Measurements from ENCODE around the gene JAG2. TPM values are rescaled to one million over a fixed set of nuclear protein-coding genes. Genes with fewer than 3 reads are reported as not detected.

JAG2 gene
- total RNA-seq, 2 experiments from 2014 or later: 2.3 to 2.5 TPM

DNA sequence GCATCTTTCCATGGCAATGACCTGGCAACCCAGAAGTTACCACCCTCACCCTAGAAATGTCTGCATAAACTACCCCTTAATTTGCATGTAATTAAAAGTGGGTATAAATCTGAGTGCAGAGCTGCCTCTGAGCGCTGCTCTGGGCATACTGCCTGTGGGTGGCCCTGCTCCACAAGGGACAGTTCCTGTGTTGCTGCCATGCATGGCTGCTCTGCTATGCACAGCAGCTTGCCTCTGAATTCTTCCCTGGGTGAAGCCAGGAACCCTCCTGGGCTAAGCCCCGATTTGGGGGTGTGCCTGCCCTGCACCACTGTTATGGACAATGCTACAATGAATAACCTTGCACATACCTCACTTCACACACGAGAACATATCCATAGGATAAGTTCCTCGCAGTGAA, 67.7 kb downstream of the JAG2 start:
- Mint-ChIP-seq H3K9me3 (peaks cover 3% of the 10 kb centered on the region), H3K27ac (no peak overlapping the region), H3K4me1 (no peaks in the 10 kb centered on the region), H3K36me3 (no peaks in the 10 kb centered on the region), H3K4me3 (no peak overlapping the region), H3K27me3 (peaks cover 16% of the 10 kb centered on the region)
- DNase-seq: no peak

DNA sequence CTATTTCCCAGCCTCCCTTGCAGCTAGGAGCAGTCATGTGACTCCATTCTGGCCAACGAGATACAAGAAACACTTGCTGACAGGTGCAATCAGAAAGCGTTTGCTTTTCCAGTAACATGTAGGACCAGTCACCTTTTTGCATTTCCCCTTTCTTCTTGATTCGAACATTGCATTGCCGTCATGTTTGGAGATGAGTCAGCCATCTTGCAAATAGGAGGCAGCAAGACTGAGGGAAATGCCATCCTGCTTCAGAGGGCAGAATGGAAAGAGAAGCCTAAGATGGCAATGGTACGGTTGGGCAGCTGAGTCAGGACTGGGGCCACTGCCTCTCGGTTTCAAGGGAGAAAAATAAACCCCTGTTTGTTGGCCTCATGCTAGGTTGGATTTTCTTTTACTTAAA, 68.8 kb downstream of the JAG2 start:
- DNase-seq: no peak
- Mint-ChIP-seq H3K27ac (no peak overlapping the region), H3K36me3 (no peaks in the 10 kb centered on the region), H3K27me3 (peaks cover 16% of the 10 kb centered on the region), H3K4me3 (no peak overlapping the region), H3K9me3 (peaks cover 3% of the 10 kb centered on the region), H3K4me1 (no peaks in the 10 kb centered on the region)

DNA sequence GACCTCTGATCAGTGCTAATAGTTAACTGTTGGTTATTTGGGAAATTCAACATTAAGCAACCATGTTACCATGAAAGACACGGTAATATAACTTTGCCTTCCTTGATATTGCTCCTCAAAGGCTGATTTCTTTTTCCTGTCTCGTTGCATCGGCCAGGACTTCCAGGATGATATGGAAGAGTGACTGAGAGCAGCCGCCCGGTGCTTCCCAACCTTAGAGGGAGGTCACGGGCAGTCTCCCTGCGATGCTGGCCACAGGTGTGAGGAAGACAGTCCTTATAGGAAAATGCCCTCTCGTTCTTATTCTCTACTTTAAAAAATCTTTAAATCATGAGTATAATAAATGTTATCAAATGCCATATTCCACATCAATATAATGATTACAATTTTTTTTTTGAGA, 70.3 kb downstream of the JAG2 start:
- peaks cover 6% of the 10 kb centered on the region for H3K27me3 Mint-ChIP-seq
- DNase-seq: no peak
- no peaks in the 10 kb centered on the region for H3K36me3 Mint-ChIP-seq
- no peak overlapping the region for H3K4me3 Mint-ChIP-seq
- no peak overlapping the region for H3K27ac Mint-ChIP-seq
- peaks cover 3% of the 10 kb centered on the region for H3K9me3 Mint-ChIP-seq
- H3K4me1 Mint-ChIP-seq: peaks cover 6% of the 10 kb centered on the region

DNA sequence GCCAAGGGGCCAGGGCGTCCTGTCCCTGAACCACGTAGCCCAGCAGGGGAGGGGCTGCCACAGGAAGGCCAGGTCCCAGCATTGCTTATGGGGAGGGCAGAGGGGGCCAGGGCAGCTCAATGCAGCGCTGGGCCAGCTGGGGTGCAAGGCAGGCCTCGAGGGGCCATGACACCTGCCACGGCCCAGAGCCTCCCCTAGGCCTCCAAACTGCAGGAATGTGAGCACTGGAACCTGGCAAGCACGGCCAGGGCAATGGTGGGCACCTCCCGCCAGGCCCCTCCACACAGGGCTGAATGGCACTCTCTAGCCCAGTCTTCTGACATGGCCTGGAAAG, 70.8 kb downstream of the JAG2 start:
- Mint-ChIP-seq H3K27ac (no peak overlapping the region), H3K9me3 (peaks cover 3% of the 10 kb centered on the region), H3K27me3 (peaks cover 4% of the 10 kb centered on the region), H3K4me1 (peaks cover 6% of the 10 kb centered on the region), H3K4me3 (no peak overlapping the region), H3K36me3 (no peaks in the 10 kb centered on the region)
- DNase-seq: no peak

DNA sequence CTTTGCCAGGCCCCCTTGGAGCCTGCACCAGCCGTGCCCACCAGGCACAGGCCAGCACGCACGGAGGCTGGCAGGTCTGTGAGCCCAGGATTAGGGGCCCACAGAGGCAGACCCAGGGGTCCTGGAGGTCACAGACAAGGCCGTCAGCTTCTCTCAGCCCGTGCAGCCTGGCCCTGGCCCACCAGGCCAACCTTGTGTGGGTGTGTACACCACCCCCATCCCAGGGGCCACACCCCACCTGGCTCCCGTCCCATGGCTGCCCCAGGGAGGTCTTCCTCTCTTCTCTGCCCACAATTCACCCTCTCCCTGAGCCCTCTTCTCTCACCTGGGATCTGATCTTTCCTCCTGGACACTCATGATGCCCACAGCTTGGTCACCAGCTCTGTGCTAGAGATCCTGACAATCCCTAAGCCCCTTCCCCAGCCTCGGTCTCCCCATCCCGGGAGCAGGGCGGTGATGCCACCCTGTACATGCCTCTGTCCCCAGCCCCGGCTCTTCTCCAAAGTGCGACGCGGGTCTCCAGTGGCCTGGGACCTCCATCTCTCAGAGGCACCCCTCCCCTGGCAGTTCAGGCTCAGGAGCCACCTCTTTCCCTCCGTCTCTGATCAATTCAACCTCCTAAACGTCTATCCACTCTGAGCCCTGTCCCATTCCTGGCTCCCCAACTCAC, 72.2 kb downstream of the JAG2 start:
- Mint-ChIP-seq H3K4me3 (no peak overlapping the region), H3K27me3 (no peaks in the 10 kb centered on the region), H3K36me3 (no peaks in the 10 kb centered on the region), H3K4me1 (peaks cover 6% of the 10 kb centered on the region), H3K9me3 (peaks cover 3% of the 10 kb centered on the region), H3K27ac (no peak overlapping the region)
- DNase-seq: no peak

DNA sequence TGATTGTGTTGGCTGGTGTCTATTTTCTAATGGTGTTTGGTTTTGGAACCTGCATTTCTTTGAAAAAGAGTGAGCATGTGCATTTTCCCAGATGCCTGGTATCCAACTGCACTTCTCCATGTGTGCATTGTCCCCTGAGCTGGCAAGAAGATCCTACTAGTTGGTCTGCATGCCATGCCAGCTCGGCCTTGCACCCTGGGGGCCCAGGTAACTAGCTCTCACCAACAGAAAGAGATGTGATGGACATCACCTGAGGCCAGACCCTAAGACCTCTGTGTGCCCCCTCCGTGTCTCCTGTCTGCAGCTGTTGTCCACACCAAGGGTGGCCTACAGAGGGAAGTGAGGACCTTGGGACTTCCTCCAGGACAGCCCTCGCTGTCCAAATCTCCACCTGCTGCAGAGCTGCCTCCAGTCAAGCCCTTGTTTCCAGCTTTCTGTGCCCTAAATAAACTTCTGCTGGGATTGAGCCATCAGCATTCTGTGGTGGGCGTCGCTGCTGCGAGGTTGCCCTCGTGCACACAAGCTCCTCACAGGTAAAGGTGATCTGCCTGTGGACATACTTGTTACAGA, 73.3 kb downstream of the JAG2 start:
- H3K27ac Mint-ChIP-seq: no peak overlapping the region
- peaks cover 3% of the 10 kb centered on the region for H3K9me3 Mint-ChIP-seq
- no peak for DNase-seq
- no peaks in the 10 kb centered on the region for H3K27me3 Mint-ChIP-seq
- H3K4me1 Mint-ChIP-seq: peaks cover 10% of the 10 kb centered on the region
- no peak overlapping the region for H3K4me3 Mint-ChIP-seq
- H3K36me3 Mint-ChIP-seq: no peaks in the 10 kb centered on the region

DNA sequence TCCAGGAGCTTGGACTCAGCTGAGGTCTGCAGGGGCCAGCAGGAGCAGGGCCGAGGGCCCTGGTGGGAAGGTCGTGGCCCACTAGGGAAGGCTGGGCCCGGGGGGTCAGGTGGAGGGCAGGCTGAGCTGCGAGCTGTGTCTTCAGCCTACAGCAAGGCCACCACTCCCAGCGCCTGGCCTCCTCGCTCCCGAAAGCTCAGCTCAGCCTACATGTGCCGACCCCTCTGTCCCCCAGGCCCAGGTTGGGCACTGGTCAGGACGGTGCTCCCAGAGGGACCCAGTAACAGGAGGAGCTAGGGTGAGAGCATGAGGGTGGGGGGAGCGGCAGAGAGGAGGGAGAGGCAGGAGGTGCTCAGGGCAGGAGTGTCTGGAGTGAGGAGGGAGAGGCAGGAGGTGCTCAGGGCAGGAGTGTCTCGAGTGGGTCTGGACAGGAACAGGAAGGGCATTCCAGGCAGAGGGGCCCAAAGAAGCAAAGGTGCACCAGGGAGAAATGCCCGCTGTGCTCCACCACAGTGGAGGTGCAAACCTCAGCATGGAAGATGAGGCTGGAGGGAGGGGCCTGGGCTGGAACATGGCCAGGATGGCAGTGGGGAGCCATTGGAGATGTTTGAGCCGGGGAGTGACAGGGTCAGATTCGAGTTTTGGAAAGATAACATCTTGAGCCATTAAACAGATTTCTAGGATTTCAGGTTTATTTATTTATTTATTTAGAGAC, 74.2 kb downstream of the JAG2 start:
- no peaks in the 10 kb centered on the region for H3K36me3 Mint-ChIP-seq
- peaks cover 10% of the 10 kb centered on the region for H3K4me1 Mint-ChIP-seq
- H3K9me3 Mint-ChIP-seq: no peaks in the 10 kb centered on the region
- DNase-seq: no peak
- no peak overlapping the region for H3K27ac Mint-ChIP-seq
- H3K4me3 Mint-ChIP-seq: peak overlapping the region; percentile 66
- no peaks in the 10 kb centered on the region for H3K27me3 Mint-ChIP-seq

DNA sequence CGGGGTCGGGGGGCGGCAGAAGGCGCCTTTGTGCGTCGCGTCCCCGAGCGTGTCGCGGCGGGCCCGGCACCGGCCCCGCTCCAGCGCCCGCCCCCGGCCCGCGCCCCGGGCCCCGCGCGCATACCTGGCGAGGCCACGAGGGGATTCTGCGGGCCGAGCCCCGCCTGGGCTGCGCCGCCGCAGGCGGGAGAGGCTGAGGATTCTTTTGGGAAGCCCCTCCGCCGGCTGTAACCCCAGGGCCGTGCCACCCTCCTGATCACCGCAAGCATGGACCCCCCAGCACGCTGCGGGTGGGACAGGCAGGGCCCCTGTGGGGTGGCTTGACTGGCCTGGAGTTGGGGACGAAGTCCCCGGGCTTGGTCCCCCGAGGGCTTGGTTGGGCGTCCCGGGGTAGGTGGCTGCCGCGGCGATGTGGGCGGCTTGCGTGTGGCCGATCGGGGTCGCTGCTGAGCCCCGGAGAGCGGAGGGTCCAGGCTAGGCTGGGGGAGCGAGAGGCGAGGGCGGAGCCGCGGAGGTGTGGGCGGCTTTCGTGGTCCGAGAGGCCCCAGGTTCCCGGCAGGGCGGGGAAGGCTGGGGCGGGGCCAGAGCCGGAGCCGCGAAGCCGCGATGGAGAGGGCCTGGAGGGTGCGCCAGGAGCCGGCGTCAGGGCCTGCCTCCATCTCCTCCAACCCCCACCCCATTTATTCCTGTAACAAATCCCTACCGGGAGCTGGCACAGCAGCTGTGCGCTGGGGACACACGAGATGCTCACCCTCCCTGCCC, 75.0 kb downstream of the JAG2 start:
- peak; percentile 89 for DNase-seq
- H3K4me1 Mint-ChIP-seq: peaks cover 12% of the 10 kb centered on the region
- H3K4me3 Mint-ChIP-seq: peak overlapping the region; percentile 66
- H3K27me3 Mint-ChIP-seq: no peaks in the 10 kb centered on the region
- no peak overlapping the region for H3K27ac Mint-ChIP-seq
- H3K36me3 Mint-ChIP-seq: no peaks in the 10 kb centered on the region
- no peaks in the 10 kb centered on the region for H3K9me3 Mint-ChIP-seq

DNA sequence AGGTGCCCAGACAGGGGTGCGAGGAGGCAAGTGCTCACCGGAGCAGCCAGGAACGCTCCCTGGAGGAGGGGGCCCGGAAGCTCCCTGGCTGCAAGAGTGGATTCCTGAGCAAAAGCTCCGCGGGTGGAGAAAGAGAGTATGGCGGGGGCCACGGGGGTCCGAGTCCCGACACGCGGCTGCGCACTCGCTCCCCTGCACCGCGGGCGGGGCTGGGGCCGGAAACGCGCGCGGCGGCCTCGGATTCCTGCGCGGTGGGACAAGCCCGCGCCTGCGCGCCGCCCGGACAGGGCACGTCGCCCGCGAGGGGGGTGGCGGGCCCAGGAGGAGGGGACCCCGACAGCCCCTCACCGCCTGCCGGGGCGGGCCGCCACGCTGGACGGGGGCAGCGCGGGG, 75.5 kb downstream of the JAG2 start:
- Mint-ChIP-seq H3K27ac (peak overlapping the region; percentile 81), H3K4me3 (peak overlapping the region; percentile 80), H3K36me3 (no peaks in the 10 kb centered on the region), H3K9me3 (no peaks in the 10 kb centered on the region), H3K4me1 (peaks cover 12% of the 10 kb centered on the region), H3K27me3 (no peaks in the 10 kb centered on the region)
- DNase-seq: peak; percentile 72

DNA sequence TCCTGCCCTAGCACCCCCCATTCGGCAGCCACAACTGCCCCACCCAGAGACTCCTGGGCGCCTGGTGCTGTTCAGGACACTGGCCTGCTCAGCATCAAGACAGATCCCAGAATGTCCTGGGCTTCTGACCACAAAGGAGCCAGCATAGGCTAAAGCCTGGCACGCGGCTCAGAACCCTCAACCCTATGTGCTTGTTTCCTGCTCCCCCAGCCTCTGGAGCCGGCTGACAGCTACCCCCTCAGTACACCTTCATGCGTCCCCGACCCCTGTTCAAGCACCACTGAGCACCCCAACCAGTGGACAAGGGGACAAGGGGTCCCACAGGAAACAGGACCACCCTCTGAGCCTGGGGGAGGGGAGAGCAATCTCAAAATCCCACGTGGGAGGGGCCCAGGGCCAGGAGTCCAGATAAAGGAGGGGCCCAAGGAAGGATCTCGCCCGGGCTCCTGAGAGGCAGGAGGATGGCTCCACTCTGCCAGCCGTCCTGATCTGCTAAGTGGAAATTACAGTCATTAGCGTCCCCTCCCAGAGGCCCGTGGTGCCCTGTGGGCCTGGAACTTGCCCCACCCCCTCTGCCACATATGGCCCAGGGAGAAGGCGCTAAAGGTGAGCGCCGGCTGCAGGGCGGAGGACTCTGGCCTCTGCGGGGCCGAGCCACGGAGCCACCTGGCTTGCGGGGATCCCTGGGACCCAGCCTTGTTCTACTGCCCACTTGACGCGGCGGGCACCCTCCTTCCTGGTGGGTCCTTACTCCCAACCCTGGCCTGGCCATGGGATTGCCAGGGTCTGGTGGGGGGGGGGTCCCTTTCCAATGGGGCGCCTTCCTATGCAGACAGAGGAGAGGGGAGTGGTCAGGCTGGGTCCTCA, 76.2 kb downstream of the JAG2 start:
- Mint-ChIP-seq H3K4me1 (peaks cover 13% of the 10 kb centered on the region), H3K36me3 (no peaks in the 10 kb centered on the region), H3K27me3 (no peaks in the 10 kb centered on the region), H3K27ac (peak overlapping the region; percentile 81), H3K4me3 (peak overlapping the region; percentile 80), H3K9me3 (no peaks in the 10 kb centered on the region)
- DNase-seq: no peak

DNA sequence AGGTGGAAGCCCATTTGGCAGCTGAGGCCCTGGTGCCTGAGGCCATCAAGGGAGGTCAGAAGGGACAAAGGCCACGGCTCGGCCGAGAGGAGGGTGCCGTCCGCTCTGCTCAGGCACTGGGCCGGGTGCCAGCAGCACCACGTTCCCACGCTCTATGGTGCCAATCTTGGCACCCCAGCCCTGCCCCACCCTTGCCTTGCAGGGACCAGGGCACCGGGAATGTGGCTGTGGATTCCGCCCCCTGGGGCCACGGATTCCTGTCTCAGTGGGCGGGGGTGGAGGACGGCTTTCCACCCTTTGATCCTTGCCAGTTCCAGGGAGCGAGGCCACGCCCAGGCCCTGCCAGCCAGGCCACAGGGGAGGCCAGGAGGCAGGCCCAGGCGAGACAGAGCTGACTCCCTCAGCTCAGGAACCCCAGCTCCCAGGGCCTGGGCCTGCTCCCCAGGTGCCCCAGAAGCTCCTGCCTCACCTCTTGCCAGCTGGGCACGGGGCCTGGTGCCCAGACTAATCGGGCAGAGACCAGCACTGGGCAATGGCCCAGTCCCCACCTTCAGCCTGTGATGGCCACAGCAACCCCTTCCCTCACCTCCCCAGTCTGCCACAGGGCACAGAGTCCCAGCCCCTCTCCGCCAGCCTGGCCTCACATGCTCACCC, 76.9 kb downstream of the JAG2 start:
- no peak overlapping the region for H3K4me3 Mint-ChIP-seq
- no peaks in the 10 kb centered on the region for H3K27me3 Mint-ChIP-seq
- no peak for DNase-seq
- no peaks in the 10 kb centered on the region for H3K36me3 Mint-ChIP-seq
- H3K9me3 Mint-ChIP-seq: no peaks in the 10 kb centered on the region
- peaks cover 15% of the 10 kb centered on the region for H3K4me1 Mint-ChIP-seq
- no peak overlapping the region for H3K27ac Mint-ChIP-seq

DNA sequence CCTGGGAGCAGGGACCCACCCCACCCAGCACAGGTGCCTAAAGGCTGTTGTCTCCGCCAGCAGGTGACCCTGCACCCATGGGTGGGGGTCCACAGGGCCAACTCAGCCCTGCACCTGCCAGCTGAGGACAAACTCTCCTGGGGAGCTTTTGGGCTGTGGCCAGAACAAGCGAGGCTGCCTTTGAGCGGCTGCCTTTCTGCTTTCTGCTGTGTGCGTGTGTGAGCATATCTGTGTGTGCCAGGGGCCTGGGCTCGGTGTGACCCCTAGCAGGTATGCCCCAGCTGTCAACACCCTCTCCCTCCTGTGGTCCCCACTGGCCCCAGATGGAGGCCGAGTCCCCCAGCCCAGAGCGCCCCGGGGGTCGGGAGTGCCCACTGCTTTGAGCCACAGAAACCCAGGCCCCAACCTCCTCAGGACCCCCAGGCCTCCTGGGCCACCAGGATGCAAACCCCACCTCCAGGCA, 77.5 kb downstream of the JAG2 start:
- Mint-ChIP-seq H3K9me3 (no peaks in the 10 kb centered on the region), H3K27ac (no peak overlapping the region), H3K4me1 (peaks cover 21% of the 10 kb centered on the region), H3K27me3 (no peaks in the 10 kb centered on the region), H3K4me3 (no peak overlapping the region), H3K36me3 (no peaks in the 10 kb centered on the region)
- DNase-seq: no peak
